Spleen (tissue), 7 donors: Measurements from ENCODE around the gene VEGFB.

Experiments
- POLR2AphosphoS5 ChIP-seq, 3 donors: sonication (generic); formaldehyde crosslinking; IDR thresholded peaks; one replicate each; pipeline ENCODE4 v1.5.1; 2017; ENCODE audit warnings: antibody characterized with exemption in 3 of 3
- TF ChIP-seq, protein P1 (sequence below), 11 experiments: fragments of 200-600 bp in 7 of 11; fragments of 450-650 bp in 4 of 11; sonication (generic) in 4 of 11; IDR thresholded peaks in 8 of 11; conservative IDR thresholded peaks in 3 of 11; 1 replicate in 7 of 11; 2 replicates in 4 of 11; pipeline versions ENCODE4 v1.4.0 to v1.8.0; 2016 to 2021; ENCODE audit warnings: antibody characterized with exemption in 11 of 11, inconsistent platforms in 4 of 11, mild to moderate bottlenecking in 1 of 11
- donor health status: DM: no; HTN: no; CAD: no; lungs with moderate emphysema.
- donor health status: DM: no; HTN: no; CAD: no.
- donor health status: DM: no; HTN: no; CAD: no.

DNA sequence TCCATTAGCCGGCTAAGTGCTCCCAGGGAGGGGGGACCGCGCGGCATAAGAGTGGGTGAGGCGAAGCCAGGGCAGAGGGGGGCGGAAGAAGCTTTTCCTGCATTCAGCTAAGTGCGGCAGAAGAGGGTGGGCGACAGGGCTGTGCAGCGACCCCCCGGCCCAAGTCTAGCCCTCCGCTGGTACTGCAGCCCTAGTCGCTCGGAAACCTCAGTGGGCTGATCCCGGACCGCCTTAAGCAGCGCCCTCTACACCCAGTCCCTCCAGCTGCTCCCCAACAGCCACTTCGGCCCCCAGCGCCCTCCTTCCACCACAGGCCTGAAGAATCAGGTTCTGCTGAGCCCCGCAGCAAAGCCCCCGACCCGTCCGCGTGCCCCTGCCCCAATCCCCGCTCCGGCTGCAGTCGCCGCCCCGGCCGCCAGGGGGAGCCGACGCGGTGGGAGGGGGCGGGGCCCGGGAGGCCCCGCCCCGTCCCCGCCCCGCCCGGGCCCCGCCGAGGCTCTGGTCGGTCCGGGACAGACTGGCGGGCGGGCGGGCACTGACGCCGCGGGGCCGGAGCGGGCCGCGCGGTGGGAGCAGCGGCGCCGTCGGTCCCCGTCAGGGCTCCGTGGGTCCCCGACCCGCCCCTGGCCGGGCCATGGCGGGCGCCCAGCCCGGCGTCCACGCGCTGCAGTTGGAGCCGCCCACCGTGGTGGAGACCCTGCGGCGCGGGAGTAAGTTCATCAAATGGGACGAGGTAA is 16.8 kb downstream of the VEGFB start, which contains the start of gene PLCB3:
- TF ChIP-seq, protein P1, sequence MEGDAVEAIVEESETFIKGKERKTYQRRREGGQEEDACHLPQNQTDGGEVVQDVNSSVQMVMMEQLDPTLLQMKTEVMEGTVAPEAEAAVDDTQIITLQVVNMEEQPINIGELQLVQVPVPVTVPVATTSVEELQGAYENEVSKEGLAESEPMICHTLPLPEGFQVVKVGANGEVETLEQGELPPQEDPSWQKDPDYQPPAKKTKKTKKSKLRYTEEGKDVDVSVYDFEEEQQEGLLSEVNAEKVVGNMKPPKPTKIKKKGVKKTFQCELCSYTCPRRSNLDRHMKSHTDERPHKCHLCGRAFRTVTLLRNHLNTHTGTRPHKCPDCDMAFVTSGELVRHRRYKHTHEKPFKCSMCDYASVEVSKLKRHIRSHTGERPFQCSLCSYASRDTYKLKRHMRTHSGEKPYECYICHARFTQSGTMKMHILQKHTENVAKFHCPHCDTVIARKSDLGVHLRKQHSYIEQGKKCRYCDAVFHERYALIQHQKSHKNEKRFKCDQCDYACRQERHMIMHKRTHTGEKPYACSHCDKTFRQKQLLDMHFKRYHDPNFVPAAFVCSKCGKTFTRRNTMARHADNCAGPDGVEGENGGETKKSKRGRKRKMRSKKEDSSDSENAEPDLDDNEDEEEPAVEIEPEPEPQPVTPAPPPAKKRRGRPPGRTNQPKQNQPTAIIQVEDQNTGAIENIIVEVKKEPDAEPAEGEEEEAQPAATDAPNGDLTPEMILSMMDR (IDR thresholded peaks at IDR 0.05 in 8 of 11, conservative IDR thresholded peaks at IDR 0.05 in 3 of 11), result peak; percentile 76 to 97 (median 90)
- TF ChIP-seq POLR2AphosphoS5 (IDR thresholded peaks at IDR 0.05), result peak; percentile 13 to 67 (median 62)
